Hepatocyte (in vitro differentiated cells): ENCODE measurements around the gene CDC42SE2.

Source experiments
- CTCF ChIP-seq: fragments of 200-600 bp; sonication (generic); IDR thresholded peaks from 2 replicates; pipeline ENCODE4 v1.5.1; 2016; ENCODE audit warnings: antibody characterized with exemption, mild to moderate bottlenecking; ENCODE audit not compliant: poor library complexity
- EZH2 ChIP-seq: fragments of 200-600 bp; sonication (generic); IDR thresholded peaks from 2 replicates; pipeline ENCODE4 v1.6.1; 2016; ENCODE audit warnings: antibody characterized with exemption, mild to moderate bottlenecking, borderline replicate concordance
- EZH2phosphoT487 ChIP-seq: fragments of 200-600 bp; sonication (generic); IDR thresholded peaks from one replicate; pipeline ENCODE4 v1.6.1; 2018; ENCODE audit warnings: antibody characterized with exemption, mild to moderate bottlenecking, low read depth, moderate library complexity; ENCODE audit not compliant: unreplicated experiment, severe bottlenecking

- TF ChIP-seq CTCF: no peak
- TF ChIP-seq EZH2phosphoT487: no peak
- no peak for TF ChIP-seq EZH2
These were observed 120.9 kb downstream of the CDC42SE2 start for GRCh38 chr5:131384616-131385214.
